ENCODE results near the gene MKI67.

The MKI67 gene

DNA sequence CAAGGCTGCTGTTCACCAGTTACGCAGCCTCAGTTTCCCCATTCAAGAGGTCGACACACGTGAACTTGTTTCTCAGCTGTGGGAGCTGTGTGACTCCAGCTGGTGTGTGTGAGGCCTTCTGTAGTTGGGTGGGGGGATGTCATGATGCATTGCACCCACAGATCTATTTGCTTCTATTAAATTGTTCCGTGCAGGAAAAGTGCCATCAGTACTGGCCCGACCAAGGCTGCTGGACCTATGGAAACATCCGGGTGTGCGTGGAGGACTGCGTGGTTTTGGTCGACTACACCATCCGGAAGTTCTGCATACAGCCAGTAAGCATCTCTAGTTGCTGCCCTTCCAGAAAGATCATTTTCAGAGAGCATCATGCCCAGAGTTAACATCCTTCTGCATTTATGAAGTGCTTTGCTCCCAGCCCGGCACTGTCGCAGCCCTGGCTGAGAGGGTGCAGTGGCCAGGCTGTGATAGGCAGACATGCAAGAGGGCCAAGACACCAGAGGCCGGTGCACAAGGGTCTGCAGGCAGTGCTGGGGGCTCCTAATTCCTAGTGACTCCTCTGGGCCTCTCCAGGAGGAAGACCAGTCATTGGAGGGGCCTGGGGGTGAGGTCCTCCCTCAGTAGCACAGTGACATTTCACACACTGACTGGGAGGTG lies 60.2 kb downstream of the MKI67 start:
- DNase-seq (ENCODE audit: low read depth in 2 of 2), result no peak

GRCh38 chr10:128064970-128065580 lies 61.1 kb downstream of the MKI67 start:
- DNase-seq (ENCODE audit: low read depth in 2 of 2), result no peak

DNA sequence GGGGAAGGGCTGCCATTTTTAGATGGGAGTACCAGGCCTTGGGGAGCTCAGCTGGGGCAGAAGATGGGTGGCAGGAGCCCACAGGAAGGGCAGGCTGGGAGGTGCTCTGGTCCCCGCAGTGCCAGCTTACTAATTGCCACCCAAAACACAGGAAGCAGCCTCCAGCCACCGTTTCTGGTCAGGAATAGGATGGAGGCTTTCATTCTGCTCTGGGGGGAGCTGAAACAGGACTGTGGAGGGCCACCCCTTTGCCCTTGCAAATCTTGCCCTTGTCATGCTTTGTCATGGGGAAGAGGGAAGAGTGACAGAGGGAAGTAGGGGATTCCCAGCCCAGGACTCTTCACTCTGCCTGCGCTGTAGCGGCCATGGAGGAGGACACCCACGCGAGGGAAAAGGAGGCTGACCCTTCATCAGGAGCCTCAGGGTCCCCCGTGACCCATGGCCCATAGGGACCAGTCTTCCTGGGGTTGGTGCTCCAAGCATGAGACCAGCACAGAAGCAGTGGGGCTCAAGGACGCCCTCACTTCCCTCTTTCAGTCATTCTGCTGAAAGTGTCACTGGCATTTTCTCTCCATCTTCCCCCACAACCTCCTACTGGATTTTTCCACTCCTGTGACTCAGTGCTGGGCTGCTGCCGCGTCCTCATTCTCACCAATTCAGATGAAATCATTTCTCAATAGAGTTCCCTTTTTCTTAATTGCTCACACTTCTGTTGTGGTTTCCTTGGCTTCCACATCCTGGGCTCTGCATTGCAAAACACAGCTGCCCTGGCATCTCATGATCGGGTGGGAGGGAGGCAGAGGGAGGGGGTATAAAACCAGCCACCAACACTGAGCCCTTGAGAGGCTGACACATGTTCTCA lies 61.9 kb downstream of the MKI67 start:
- peak; percentile 55 to 65 for DNase-seq (ENCODE audit: low read depth in 2 of 2)

GRCh38 chr10:128063736-128064107 lies 62.5 kb downstream of the MKI67 start:
- no peak for DNase-seq (ENCODE audit: low read depth in 2 of 2)

DNA sequence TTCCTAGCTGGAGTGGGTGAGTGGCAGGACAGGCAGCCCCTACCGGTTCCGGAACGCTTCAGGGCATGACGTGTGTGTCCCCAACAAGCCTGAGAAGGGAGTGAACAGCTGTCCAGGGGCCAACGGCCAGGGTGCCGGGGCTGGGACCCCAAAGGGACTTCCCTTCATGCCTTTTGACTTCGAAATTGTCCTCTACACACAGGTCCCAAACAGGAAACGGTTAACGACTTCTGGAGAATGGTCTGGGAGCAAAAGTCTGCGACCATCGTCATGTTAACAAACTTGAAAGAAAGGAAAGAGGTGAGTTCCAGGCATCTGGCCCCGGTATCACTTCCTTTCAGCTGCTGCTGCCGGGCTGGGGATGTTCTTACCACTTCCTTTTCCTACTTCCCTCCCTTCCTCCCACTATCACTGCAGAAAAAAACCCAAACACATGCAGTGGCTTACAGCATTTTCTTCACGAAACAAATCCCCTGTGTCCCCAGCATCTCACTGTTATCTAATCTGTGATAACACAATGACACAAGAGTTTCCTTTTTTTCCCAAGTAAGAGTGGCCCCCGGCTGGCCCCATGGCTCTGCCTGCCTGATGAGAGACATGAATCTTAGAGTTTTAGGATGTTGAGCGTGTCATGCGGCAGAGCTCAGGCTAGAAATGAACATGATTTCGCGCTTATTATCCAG lies 63.2 kb downstream of the MKI67 start:
- no peak for DNase-seq (ENCODE audit: low read depth in 2 of 2)

DNA sequence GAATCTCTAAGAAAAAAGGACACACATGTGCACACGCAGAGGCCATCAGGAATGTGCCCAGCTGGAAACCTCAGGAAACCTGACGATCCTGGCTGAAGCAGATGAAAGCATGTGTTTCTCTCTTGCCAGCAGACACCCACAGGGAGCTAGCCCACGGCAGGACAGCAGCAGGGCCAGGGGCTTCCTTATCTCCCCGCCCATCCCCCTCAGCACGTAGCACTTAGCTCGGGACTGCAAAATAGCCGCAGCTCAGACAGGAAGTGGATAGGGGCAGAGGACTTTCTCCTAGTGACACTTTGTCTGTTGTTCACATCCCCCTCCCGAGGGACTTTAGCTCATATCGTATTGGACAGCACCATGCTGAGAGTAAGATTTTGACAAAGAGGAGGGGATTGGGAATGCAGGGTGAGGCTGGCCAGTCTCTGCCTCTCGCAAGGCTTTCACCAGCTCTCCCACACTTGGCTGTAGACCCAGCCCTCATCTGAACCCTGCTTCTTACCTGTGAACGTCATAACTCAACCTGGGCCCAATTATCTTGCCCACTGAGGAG lies 63.8 kb downstream of the MKI67 start:
- no peak for DNase-seq (ENCODE audit: low read depth in 2 of 2)

DNA sequence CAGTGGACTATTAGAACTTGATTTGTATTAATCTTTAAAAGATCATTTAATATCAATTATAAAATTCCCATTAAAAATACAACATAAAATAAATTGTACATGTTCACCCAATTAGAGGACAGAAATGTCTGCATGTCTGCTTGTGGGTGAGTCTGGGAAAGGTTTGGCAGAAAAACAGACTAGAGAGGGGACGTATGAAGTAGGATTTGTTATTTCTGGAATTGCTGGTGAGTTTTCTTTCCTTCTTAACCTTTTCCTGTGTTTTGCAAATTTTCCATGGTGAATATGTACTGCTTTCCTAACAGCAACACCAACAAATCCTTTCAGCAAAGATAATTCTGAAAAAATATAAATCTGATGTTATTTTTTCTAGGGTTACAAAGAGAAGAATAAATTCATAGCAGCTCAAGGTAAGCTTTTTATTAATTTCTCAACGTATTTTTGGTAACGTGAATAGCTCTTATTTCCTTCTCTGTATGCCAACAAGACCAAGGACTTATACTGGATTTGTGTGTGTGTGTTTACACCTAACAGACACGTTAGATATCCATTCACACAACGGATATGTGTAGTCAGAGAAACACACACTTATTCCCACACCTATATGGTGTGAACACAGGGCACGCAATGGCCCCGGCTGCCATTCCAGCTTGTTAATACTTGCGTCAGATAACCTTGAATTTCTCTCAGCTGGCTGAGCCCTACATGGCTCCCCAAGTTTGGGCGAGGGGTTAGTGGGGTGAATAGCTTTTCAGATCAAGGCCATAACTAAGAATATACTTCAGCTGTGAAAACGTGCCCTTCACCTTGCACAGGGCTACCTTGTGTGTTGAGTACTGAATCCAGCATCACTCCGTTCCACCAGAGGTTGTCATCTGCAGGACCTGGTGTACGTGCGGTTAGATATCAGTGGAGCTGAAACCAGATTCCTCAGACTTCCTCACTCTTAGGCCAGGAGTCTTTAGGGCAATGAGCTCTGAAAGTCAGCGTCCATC lies 64.6 kb downstream of the MKI67 start:
- DNase-seq (ENCODE audit: low read depth in 2 of 2), result no peak

DNA sequence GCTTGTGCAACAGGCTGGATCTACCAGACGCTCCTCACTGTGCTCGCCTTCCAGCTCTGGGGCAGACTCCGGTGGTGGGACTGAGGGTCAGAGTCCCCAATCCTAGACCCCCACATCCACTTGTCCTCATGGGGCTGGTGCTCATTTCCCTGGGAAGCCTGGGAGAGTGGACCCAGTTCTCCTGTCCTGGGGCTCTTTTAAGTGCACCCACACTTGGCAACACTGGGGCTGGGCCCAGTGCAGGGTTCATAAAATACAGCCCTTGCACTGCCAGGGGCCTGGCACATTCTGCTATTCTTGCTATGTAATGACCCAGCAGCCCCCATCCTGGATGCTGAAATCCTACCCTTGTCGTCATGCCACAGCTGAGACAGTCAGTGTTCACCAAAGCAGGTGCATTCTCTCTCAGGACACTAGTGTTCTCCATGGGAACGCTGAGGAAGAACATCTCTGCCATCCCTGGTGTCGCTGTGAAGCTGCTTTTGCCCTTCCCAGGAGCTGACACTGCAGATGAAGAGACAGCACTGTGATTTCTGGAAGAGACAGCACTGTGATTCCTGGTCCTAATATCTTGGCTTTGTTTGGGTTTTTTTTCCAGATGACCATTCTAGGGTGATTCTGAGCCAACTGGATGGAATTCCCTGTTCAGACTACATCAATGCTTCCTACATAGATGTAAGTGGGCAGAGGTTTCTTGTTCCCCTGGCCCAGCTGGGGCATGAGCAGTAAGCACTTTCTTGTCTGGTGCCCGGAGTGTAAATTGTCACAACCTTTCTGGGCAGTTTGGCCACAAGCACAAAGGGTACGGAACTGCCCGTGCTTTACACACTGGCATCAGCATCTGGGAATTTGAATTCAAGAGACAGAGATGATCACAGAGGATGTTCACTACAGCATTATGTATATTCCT lies 65.6 kb downstream of the MKI67 start:
- DNase-seq (ENCODE audit: low read depth in 2 of 2), result no peak

GRCh38 chr10:128059982-128060293 lies 66.3 kb downstream of the MKI67 start:
- DNase-seq (ENCODE audit: low read depth in 2 of 2), result no peak

DNA sequence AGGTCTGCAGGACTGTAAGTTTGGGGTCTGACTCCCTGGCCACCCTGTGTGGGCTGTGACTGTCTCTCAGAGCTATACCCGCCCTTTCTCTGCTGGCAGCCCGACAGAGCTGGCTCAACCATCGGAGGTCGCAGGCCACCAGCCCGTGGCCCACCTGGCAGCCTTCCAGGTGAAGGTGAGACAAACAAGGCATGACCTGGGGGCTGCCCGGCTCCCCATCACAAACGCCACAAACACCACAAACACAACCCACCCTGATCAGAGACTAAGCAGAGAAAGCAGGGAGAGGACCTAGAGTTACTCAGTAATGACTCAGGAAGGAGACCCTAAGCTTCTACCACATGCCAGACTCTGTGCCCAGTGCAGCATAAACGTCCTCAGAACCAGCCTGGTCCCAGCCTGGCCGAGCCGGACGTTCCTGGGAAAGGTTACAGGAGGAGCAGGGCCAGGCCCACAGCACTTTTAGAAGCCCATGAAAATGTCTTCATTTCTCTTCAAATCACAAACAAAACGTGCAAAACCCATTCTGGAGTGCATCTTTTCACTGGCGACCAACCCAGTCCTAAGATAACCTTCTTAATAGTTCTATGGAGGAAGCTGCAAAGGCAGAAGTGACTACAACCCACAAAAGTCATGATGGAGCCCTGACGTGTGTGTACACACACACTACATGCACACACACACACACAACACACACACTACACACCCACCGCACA lies 66.8 kb downstream of the MKI67 start:
- no peak for DNase-seq (ENCODE audit: low read depth in 2 of 2)

DNA sequence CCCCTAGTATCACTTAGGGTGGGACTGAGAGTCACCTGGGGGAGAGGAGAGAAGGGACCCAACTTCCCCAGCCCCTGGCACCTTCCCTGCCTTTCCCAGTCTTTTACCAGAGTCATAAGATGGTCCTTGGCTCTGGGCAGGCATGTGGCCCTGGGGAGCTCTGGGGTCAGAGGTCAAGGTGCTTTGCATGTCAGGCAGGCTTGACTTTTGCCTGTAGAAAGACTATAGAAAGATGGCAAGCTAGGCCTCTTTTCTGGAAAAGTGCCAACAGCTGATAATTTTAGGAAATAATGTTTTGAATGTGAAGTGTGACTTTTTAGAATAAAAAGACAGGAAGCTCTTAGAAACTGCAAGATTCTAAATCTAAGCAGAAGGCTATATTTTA lies 67.5 kb downstream of the MKI67 start:
- no peak for DNase-seq (ENCODE audit: low read depth in 2 of 2)

DNA sequence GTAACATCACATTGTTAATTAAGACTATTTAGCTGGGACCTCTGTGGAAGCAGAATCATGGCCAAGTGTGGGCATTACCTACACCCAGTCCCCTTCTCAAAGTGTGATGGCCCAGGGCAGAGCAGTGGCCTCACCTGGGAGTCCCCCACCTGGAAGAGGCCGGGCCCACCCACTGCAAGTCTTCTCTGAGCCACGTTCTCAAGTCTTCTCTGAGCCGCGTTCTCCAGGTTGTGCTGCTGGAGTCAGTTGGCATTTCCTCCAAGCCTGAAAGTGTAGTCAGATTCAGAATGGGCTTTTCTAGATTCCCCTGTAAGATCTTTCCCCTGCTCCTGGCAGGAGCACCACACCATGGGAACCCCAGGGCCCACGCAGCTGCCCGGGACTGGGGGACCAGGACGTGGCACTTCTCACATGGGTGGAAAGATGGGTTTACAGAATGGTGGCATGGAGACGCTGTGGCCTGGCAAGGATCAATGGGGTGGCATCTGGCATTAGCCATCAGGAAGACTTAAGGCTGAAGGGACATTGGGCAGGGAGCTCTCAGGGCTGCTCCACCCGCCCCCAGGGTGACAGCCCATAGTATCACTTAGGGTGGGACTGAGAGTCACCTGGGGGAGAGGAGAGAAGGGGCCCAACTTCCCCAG lies 68.0 kb downstream of the MKI67 start:
- DNase-seq (ENCODE audit: low read depth in 2 of 2), result no peak

DNA sequence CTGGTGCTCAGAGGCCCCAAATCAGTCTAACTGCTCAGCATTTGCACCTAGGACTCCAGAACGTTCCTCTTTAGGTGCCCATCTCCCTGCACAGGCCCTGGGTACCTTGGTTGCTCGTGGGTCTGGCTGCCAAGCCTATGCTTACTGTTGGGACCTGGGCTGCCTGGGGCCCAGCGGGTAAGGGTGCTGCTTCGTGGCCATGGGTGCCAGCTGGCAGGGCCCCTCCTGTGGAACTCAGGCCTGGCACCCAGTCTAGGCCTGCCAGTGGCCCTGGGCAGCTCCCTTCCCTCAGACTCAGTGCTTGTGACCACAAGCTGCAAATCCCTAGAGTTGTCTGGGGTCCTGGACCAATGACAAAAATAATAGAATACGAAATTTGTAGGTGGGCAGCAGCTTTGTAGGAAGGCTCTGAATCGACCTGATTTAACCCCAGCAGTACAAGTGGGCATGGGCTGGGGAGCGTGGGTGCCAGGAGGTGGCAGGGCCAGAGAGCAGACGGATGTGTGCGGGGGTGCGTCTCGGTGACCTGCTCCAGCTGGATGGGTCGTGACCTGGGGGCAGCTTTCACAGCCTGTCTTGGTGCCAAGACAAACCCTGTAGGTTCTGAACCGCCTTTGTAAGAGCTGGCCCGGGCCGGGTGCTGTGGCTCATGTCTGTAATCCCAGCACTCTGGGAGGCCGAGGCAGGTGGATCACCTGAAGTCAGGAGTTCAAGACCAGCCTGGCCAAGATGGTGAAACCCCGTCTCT lies 69.7 kb downstream of the MKI67 start:
- no peak for DNase-seq (ENCODE audit: low read depth in 2 of 2)

GRCh38 chr10:128055061-128055868 lies 71.0 kb downstream of the MKI67 start:
- no peak for DNase-seq (ENCODE audit: low read depth in 2 of 2)

DNA sequence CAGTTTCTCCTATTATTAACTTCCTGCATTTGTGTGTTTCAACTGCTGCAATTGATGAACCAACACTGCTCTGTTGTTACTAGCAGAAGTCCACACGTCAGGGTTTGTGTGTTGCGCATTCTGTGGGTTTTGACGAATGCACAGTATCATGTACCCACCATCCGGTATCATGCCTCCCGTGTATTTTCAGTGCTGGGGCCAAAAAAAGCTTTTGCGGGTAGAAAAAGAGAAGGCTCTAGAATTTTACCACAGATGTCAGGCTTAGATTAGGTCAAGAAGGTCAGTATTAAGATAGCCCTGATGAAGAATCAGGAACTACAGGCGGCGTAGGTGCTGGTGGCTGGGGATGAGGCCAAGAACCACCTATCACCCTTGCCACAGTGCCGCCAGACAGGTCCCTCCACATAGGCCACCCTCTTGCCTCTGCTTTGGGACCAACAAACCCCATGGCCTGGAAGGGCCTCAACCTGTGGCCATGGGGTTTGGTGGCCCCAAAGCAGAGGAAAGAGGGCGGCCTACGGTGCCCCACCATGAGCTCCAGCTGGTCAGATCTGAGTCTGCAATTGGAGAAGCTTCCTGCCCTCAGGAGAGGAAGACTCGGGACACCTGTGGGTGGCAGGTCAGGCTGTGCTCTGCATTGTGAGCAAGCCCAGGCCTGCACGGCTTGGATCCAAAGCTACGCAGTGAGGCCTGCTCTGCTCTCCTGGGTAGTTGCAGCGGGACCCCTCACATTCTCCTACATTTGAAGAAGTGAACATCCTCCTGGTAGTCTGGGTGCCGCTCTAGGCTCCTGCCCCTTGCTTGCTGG lies 71.9 kb downstream of the MKI67 start:
- no peak for DNase-seq (ENCODE audit: low read depth in 2 of 2)

GRCh38 chr10:128053356-128053755 lies 72.9 kb downstream of the MKI67 start:
- DNase-seq (ENCODE audit: low read depth in 2 of 2), result no peak

Data from fibroblast of skin of left quadriceps (primary cell).